HG02759 (cell line): ENCODE results near the gene LIG1.
A peak's percentile ranks its signal among the peaks of the same experiment; 100 is the strongest.
"Not testable (repeated sequence)": the region's sequence is repeated elsewhere in the genome, so short reads cannot be mapped to it uniquely, and the experiment has no call there.

Experiments used
- ATAC-seq: cut with Tn5 transposase; IDR thresholded peaks from one replicate; pipeline ENCODE4 v1.9.1; 2021; ENCODE audit warnings: mild to moderate bottlenecking, moderate library complexity; ENCODE audit not compliant: unreplicated experiment

Gene LIG1

DNA sequence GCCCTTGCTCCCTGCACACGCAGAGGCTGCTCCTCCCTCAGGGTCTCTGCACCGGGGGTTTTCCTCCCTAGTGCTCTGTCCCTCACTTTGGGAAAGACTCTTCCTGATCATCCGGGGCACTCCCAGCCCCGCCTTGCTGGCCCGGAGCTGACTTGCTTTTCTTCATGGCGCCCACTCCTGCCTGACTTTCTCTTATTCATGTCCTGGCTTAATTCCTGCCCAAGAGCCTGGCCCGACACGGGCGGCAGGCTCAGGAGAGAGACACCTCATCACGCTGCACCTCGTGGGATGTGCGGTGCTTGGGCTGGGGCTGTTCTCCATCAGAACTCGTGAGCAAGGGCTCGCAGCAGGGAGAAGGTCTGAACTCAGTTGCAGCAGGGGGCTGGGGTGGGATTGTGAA lies 47.7 kb downstream of the LIG1 start:
- ATAC-seq: no peak

DNA sequence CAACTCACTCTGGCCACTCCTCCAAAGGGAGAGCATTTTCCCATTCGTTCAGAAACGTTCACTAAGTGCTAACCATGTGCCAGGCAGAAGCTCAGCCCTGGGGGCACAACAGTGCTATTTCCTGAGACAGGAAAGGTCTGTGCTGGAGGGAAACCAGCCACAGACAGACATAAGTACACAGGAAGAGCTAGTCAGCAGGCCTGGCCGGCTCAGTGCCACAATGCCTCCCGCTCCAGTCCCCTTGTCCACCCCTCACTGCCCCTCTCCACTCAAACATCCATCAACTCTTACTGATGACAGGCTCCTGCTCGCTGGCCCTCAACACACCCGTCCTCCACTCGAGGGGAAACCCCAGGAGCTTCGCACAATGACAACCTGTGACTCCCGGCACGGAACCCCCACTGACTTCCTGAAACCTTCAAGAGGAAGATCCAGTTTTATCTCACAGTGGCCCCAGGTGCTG lies 48.2 kb downstream of the LIG1 start:
- ATAC-seq: no peak

DNA sequence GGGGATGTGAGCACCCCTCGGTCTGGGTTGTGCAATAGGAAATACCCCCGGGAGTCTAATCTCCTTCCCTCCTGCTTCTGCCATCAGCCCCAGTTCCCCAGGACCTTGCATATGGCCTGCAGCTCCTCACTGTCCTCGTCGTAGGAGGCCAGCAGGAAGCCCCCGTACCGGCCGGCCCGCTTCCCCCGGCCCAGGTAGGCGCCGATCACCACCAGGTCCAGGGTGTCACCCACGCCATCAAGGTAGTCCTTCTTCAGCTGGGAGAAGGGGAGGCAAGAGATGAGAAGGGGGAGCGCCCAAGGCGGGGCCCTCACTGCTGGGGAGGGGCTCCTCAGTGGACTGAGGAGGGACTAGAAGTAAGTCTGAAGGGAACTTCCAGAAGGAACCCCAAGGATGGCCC lies 49.1 kb downstream of the LIG1 start:
- ATAC-seq: no peak

DNA sequence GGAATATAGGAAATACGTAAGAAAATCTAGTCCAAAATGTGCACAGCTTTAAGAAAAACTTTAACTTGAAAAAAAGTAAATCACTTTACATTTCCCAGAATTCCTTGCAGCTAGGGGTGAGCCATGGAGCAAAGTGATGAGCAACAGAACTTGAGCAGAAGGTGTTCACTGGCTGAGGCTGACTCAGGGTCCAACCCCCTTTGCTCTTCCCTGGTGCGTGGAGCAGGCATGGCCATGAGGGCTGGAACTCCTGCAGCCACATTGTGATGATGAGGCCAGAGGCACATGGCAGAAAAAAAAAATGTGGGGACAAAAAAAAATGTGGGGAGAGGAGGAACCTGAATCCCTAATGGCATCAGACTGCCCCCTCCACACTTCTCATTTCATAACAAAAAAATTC lies 49.6 kb downstream of the LIG1 start:
- no peak for ATAC-seq

DNA sequence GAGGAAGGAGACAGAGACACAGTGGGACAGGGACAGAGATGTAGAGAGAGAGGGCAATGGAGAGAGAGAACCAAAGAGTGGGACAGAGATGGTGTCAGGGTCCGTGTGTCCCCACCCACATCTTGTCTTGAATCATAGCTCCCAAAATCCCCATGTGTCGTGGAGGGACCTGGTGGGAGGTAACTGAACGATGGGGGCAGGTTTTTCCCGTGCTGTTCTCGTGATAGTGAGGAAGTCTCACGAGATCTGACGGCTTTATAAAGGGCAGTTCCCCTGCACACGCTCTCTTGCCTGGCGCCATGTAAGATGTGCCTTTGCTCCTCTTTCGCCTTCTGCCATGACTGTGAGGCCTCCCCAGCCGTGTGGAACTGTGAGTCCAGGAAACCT lies 52.0 kb downstream of the LIG1 start:
- no peak for ATAC-seq

DNA sequence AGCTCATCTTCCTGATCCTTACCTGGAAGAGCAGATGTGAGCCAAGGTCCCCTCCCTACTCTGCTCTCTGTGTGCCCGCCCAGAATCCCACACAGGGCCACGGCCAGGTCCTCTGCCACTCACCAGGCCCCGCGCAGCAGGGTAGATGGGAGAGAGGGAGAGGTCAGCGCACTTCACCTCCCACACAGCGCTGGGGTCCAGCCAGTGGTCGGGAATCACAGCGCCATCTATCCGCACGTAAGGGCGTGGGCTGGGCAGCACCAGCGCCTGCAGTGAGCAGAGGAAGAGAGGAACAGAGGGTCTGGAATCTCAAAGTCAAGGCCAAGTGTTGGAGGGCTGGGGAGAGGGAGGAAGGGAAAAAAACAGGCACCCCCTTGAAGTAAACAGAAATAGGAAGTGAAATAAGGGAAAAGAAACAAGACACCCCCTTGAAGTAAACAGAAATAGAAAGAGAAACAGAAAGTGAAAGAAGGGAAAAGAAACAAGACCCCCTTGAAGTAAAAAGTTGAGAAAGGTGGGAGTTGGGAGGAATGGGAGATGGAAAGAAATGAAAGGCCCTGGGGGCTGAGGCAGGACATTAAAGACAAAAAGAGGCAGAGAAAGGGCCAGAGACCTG lies 52.5 kb downstream of the LIG1 start:
- ATAC-seq: no peak

DNA sequence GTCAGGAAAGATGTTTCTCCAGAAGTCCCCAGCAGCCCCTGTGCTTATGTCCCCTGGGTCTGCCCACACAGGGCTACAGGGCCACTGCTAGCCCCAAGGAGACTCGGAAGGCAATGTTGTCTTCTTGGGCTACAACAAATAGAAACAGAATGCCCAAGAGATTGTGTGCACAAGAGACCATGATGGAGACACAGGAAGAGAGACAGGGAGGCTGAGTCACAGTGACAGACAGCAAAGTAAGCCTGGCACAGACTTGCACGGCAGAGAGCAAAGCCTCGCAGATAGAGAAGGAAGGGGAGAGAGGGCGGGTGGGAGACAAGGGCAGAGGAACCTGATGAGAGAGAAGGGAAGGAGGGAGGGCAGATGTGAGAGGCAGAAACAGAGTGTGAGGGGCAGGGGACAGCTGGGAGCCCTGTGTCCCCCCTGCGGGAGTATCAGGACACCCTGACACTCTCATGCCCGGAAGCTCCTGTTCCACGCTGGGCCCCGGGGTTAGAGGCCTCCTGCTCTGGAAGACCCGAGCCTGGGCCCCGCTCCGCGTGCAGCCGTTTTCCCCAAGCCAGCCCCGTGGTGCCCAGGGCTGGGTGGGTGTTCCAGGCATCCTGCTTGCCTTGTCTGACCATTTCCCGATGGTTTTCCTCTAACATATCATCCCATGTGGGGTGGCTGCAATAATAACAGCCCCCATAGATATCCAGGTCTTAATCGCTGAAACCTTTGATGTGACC lies 56.8 kb downstream of the LIG1 start:
- no peak for ATAC-seq

DNA sequence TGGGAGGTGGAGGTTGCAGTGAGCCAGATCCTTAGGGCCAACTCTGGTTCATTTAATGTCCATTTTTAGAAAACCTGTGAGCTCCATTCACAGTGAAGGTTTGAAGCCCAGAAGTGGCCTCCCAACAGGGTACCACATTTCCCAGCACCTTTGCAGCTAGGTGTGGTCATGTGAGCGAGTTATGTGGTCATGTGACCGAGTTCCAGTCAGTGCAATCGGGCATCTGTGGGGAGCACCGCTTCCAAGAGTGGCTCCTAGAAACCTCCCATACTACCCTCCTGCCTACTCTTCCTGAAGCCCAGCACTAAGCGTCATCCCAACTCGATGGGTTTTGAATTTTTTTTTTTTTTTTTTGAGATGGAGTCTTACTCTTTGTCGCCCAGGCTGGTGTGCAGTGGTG lies 58.9 kb downstream of the LIG1 start:
- no peak for ATAC-seq

DNA sequence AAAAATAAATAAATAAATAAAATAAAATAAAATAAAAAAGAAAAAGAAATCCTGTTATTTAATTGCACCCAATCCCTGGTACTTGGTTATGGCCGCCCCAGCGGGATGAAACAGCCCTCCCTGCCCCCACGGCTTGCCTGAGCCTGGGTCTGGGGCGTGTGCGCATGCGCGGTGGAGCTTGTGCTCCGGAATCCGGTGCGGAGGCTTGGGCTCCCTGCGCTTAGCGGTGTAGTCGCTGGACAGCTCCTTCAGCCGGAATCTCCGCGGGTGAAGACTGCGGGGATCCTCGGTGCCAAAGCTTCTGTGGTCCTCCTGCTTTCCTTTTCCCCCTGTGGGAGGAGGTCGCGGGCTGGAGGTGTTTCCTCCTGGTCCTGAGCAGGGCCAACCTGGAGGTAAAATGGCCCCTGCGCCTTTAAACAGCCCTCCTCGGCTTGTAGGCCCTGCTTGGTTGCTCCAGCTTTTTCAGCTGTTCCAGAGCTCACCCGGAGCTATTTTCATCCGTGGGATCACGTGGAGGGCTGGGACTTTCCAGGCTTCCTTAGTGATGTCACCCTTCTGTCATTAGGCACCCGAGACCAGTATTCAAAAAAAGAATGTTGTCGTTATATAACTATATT lies 59.7 kb downstream of the LIG1 start, which contains the start of gene PLA2G4C:
PLA2G4C (minus strand) TSS at position 468 of the 617 bp plus-strand sequence. CDS start 4,288 bp downstream, outside the sequence.
- peak; percentile 61 for ATAC-seq

DNA sequence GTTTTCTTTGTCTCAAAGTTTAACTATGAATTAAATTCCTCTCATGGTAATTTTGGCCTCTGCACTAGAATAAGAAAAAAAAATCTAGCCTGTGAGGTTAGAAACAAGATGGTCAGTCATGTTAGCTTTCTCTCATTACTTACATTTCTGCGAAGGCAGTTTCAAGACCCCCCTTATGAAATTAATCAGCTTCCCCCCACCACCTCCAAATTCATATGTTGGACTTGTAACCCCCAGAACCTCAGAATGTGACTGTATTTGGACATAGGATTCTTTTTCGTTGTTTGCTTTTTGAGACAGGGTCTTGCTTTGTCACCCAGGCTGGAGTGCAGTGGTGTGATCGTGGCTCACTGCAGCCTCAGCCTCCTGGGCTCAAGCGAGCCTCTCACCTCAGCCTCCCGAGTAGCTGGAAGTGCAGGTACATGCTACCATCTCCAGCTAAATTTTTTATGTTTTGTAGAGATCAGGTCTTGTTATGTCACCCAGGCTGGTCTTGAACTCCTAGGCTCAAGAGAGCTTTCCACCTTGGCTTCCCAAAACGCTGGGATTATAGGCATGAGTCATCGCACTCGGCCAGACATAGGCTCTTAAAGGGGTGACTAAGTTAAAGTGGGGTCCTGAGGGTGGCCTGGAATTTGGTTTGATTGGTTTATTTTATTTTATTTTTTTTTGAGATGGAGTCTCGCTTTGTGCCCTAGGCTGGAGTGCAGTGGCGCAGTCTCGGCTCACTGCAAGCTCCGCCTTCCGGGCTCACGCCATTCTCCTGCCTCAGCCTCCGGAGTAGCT lies 61.0 kb downstream of the LIG1 start:
- no peak for ATAC-seq

DNA sequence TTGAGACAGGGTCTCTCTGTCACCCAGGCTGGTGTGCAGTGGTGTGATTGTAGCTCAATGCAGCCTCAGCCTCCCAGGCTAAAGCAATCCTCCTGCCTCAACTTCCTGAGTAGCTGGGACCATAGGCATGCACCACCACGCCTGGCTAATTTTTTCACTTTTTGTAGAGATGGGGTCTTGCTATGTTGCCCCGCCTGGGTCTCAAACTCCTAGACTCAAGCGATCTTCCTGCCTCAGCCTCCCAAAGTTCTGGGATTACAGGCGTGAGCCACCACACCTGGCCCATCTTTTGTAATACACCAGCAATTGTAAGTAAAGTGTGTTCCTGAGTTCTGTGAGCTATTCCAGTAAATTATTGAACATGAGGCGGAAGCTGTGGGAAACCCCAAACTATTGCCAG lies 66.2 kb downstream of the LIG1 start:
- no peak for ATAC-seq

DNA sequence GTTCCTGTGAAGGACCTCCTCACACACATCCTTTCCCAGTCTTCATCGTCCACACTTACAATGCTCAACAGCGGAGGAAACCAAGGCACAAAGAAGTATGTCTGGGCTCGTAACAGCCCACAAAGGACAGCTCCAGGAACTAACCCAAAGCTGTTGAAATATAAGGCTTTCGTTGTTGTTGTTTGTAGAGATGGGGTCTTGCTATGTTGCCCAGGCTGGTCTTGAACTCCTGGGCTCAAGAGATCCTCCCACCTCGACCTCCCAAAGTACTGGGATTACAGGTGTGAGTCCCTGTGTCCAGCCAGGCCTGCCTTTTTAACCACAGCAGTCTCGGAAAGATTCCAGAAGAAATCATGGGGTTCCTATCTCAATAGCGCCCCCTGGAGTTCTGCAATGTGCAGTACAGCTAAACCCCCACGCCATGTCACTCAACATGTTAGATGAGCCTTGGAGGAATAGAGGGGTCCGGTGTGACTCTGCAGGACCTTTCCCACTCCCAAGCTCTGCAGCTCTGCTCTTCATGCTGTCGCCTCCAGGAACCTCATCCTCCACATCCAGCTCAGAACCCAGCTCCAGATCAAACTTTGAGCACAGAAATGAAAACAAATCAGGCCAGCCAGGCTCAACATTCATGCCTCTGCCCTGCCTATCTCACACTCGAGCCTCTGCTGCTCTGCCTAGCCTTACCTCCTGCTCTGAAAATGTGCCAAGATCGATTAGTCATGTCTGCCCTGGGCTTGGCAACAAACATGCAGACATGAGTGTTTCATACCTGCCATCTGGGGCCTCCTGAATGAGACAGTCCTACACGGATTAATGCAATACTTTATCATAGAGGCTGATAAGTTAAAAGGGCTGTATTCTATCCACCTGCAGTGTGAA lies 67.0 kb downstream of the LIG1 start:
- no peak for ATAC-seq

DNA sequence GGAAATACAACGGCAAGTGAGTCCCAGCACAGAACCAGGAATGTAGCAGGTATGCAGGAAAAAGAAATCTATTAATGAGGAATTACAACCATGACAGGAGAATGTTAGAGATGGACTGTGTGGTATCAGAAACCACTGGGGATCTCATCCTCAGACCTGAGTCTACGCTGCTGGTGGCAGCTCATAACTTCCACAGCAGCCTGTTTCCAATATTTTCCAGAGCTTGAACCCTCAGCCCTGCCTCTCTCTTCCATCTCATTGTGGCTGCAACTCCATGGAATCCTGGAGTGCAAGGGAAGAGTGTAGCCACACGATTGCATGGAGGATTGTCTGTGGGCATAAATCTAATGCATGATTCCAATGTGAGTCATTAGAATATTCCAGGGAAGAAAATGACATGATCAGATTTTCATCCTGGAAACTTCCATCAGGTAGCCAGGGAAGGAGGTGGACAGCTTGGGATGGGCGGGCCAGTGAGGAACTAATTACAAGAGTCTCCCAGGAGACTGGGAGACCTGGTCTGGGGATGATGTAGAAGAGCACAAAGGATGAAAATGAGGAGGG lies 74.5 kb downstream of the LIG1 start:
- no peak for ATAC-seq

DNA sequence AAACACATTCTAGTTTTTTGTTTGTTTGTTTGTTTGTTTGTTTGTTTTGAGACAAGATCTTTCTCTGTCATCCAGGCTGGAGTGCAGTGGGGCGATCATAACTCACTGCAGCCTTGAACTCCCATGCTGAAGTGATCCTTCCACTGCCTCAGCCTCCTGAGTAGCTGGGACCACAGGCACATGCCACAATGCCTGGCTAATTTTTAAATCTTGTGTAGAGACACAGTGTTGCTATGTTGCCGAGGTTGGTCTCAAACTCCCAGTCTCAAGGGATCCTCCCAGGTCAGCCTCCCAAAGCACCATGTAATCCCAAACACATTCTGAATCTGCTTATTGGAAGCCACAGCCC lies 75.3 kb downstream of the LIG1 start:
- ATAC-seq: no peak

DNA sequence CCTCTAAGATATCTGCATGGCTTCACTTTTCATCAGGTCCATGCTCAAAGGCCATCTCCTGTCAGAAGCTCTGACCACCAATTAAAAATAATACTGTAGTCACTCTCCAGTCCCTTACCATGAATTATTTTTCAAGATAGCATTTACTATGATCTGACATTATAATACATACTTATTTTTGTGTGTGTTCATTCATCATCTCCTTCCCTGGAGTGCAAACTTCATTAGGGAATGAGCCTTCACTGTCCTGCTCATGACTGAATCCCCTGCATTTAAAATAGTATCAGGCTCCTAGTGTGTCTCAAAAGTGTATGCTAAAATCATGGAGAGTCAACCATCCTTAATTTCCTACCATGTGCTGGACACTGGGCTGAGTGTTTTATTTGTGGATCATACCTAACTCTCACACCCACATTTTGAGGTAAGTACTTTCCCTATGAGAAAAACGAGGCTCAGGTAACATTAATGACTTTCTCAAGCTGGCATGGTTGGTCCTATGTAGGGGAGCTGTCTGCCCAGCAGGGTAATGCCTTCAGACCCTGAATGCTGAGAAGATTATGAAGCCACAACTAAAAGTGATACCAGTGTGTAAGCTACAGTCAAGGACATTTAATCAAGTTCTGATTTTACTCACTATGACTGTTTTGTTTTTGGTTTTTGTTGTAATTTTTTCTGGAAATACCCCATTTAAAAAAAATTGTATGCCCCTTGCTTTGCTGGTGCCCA lies 75.9 kb downstream of the LIG1 start:
- ATAC-seq: no peak

DNA sequence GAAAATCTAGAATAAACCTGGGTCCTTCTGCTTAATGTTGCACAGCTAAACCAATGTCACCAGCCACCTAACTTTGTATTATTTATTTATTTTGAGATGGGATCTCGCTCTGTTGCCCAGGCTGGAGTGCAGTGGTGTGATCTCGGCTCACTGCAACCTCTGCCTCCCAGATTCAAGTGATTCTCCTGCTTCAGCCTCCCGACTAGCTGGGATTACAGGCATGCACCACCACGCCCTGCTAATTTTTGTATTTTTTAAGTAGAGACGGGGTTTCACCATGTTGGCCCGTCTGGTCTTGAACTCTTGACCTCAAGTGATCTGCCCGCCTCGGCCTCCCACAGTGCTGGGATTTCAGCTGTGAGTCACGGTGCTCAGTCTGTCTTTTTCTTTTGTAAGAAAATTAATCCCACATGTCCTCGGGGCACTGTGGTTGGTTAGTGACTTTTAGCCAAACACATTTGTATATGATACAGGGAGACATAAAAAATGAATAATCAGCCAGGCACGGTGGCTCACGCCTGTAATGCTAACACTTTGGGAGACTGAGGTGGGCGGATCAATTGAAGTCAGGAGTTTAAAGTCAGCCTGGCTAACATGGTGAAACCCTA lies 78.9 kb downstream of the LIG1 start:
- ATAC-seq: not testable (repeated sequence)

DNA sequence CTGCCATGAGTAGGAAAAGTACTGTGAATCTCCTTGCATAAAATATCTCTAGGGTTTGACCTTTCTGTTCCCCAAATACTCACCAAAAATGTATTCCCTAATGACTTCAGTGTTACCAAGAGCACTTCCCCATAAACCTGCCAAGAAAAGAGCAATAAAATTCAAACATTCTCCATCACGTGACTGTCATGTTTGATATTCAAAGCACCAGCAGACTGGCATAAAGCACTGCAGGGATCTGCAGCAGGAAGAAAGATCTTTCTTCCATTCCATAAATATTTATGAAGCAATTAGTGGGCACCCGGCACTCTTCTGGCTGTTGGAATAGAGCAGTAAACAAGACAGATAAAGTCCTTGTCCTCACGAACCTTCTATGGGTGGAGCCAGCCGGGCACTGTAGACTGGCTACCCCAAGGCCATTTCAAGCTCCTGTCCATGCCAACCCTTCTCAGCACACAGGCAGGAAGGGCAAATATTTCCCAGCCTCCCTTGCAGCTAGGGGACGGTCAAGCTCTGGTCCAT lies 79.8 kb downstream of the LIG1 start:
- ATAC-seq: no peak

DNA sequence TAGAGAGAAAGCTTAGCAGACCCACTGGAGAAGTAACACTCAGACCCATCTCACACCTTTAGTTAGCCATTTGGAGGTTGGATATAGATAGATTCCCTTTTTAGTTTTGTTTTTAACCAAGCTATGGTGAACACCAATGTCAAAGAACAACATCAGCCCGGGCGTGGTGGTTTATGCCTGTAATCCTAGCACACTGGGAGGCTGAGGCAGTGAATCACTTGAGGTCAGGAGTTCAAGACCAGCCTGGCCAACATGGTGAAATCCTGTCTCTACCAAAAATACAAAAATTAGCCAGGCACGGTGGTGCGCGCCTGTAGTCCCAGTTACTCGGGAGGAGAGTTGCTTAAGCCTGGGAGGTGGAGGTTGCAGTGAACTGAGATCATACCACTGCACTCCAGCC lies 81.2 kb downstream of the LIG1 start:
- not testable (repeated sequence) for ATAC-seq
